HK-2 (cell line): ENCODE results near the gene OR6S1.

Experiments
- DNase-seq: peaks from one replicate; pipeline ENCODE4 v3.0.0-alpha.2; 2018; ENCODE audit not compliant: unreplicated experiment

Gene OR6S1, protein sequence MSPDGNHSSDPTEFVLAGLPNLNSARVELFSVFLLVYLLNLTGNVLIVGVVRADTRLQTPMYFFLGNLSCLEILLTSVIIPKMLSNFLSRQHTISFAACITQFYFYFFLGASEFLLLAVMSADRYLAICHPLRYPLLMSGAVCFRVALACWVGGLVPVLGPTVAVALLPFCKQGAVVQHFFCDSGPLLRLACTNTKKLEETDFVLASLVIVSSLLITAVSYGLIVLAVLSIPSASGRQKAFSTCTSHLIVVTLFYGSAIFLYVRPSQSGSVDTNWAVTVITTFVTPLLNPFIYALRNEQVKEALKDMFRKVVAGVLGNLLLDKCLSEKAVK

DNA sequence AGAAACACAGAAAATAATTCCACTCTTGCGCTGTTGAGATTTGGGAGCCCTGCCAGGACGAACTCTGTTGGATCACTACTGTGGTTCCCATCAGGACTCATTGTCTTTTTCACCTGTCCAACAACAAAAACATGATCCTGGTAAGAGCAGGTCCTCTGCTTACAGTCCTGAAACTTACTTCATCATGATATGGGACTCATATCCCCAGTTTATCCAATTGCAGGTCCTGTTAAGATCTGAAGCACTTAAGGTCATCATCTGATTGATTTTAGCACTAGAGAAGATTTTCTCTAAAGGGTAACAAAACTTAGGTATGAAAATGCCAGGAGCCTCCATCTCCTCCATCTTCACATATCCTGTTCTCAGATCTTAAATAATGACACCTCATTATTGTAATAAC lies at the start of gene OR6S1:
Gene OR6S1 (minus strand): TSS at position 101 of the 400 bp plus-strand sequence. CDS start 0 bp downstream, at position 101.
- no peak for DNase-seq

DNA sequence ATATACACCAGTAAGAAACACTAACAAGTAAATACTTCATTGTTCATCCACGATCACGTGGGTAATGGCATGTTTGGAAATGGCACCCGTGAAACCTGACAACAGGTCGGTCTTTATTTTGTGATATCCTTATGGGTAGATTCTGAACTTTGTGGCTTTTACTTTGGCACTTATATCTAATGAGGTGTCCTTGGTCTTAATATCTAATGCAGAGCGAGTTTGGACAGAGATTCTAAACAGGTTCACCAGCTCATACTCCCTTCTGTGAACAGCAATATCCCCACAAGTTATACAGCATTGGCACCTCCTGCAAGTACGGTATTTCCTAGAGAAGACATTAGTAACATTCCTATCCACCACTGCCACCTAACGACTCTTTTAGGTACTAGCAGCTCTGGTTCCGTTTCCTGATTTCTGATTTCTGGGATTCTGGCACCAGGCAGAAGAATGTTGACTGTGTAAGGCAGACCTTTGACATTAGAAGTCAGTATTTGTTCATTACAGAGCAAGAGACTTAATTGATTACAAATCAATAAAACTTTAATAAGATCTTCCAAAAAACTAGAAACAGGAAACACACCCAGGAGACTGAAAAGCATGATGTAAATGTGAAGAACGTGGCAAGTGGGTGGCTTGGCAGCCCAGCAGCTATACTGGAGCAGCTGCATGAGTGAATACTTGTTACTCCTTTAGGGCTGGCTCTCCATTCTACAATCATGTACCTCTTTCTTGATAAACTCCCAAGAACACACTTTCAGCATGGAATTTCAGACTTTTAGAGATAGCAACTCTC lies 49.6 kb upstream of the OR6S1 start:
- DNase-seq = no peak

DNA sequence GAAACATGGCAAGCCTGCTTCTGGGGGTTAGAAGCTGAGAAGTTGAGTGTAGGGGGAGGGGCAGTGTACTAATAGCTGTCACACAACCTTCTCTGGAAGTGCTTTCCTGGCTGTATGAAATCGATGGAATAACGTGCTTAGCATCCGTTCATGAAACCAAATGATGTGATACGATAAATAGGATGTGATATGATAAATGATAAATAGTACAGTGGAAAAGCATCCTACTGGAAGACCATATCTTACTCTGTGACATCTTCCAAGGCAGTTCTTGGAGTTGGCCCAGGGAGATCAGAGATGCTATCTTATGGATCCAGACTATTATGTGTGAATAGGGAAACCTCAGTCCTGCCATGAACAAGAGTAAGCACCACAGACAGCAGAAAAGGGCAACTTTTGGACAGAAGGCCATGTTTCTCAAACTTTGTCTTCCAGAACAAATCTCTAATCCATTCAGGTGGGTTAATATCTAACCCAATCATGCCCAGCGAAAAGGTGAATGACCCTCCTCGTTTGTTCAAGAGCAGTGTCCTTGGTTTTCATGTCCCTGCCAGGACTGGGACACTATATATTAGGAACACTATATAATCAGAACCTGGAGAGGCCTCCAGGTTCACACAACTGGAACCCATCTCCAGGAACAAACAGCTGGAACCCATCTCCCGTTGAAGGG lies 46.8 kb upstream of the OR6S1 start, which contains the start of gene ANG:
Gene ANG (plus strand): TSS at position 598 of the 673 bp plus-strand sequence. CDS start 4,801 bp downstream, outside the sequence.
- no peak for DNase-seq

GRCh38 chr14:20687362-20688166 lies 46.1 kb upstream of the OR6S1 start:
- no peak for DNase-seq

- DNase-seq = no peak
Observed at GRCh38 chr14:20686386-20687143, 45.1 kb upstream of the OR6S1 start.

GRCh38 chr14:20684662-20685456 lies 43.4 kb upstream of the OR6S1 start:
- DNase-seq = no peak

DNA sequence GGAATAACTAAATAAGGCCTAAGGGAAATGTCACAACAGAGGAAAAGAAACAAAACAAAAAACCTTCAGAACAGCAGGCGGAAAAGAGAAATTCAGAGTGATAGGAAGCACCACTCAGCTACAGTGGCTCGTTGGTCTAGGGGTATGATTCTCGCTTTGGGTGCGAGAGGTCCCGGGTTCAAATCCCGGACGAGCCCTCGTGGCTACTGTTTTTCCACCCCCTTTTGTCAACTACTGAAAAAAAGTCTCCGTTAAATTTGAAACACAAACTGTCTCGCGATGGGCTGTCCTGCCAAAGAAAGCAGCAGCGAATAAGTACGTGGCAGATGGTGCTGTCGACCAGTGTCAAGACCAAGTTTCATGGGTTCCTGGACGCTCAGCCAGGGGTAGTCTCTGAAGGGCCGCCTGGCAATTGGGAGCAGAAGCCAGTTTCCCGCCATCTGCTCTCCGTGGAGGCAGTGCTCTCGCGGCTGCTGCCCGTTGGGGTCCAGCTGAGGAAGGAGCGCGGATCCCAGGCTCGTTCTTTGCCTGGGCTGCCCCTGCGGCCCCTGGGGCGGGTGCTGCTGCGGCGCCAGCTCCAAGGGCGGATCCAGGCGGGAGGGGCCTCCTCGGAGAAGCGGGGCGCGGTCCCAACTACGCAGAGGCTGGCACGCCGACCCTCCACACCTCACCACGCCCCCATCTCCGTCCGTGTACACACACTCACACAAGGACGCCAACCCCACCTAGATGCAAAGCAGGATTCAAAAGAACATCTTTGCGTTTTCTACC lies 42.6 kb upstream of the OR6S1 start, which contains the start of gene RNASE4:
Gene RNASE4 (plus strand): TSS at position 670 of the 771 bp plus-strand sequence. CDS start 14,812 bp downstream, outside the sequence.
- peak; percentile 83 for DNase-seq

GRCh38 chr14:20683125-20683890 lies 41.8 kb upstream of the OR6S1 start:
- DNase-seq = peak; percentile 90

DNA sequence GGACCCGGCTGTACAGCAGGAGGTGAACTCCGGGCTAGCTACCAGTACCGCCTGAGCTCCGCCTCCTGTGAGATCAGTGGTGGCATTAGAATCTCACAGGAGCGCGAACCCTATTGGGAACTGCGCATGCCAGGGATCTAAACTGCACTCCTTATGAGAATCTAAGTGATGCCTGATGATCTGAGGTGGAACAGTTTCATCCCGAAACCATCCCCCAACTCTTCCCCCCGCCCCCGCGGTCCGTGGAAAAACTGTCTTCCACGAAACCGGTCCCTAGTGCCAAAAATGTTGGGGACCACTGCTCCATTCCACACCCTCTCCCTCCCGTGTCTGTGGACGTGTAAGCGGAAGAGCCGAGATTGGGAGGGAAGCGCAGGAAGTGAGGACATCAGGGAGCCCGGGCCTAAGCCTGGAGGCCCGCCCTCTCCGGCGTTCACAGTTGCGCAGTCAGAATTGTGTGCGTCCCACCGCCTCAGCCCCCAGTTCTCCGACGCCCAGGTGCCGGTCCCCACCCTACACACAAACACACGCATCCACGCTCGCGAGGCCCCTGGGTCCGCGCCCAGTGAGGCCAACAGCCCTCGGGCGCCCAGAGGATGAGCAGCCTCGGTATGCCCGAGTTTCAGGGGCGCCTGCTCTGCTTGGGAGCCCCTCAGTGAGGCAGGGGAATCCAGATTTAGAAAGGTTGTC lies 41.1 kb upstream of the OR6S1 start:
- DNase-seq = peak; percentile 85

DNA sequence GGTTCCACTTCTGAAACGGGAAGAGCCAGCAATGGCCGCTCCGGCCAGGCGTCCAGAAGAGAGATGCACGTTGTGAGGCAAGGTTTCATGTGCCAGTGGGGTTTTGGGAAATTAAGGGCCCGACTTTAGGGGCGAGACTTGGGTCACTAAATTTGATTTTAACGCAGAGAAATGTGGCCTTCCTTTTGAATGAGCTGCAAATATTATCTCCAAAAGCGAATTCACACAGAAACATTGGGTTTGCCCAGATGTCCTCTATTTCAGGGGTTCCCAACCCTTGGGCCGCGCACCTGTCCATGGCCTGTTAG lies 40.6 kb upstream of the OR6S1 start:
- DNase-seq = no peak

DNA sequence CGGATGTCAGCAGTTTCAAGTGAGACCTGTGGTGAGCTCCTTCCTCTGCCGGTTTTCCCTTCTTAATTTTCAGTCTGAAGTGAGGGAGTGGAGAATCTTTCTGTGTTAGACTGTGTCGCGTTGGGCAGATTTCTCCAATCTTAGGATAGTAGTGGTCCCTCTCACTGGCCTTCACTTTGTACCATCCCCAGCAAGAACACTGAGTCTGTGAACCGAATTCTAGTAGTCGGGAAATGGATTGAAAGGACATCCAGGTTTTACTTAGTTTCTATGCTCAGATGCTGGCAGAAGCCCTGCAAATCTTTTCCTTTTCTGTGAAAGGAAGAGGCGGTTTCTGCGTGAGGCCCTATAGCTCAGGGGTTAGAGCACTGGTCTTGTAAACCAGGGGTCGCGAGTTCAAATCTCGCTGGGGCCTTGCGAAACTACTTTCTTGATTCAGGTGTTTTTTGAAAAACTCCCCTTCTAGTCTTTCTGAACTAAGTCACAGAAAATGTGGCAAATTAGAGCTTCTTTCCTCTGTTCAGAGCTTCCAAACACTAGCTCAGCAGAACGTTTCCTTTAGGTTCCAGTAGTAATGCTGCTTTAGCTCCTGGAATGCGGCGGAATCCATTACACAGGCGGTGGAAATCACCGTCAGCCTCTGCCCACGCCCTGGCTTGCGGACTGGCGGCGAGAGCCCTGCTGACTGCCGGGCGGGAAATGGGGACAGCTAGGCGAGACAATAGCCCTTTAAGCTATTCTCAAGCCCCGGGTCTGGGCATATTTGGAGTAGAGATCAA lies 40.0 kb upstream of the OR6S1 start:
- peak; percentile 90 for DNase-seq

- no peak for DNase-seq
Observed at GRCh38 chr14:20680843-20681347, 39.4 kb upstream of the OR6S1 start.

- DNase-seq = no peak
Observed at GRCh38 chr14:20680363-20680762, 38.9 kb upstream of the OR6S1 start.

GRCh38 chr14:20679907-20680306 lies 38.4 kb upstream of the OR6S1 start:
- DNase-seq = no peak

GRCh38 chr14:20676072-20676471 lies 34.6 kb upstream of the OR6S1 start:
- DNase-seq = no peak

GRCh38 chr14:20675669-20676068 lies 34.2 kb upstream of the OR6S1 start:
- DNase-seq = no peak
